Mucosa of descending colon (tissue), 3 donors: Measurements from ENCODE around the gene FAM163B. TPM values are rescaled to one million over a fixed set of nuclear protein-coding genes. Genes with fewer than 3 reads are reported as not detected.

ENCODE experiments used
- ATAC-seq: fragments of 200-7000 bp; cut with Tn5 transposase; one replicate; pipeline ENCODE4 v1.9.1; 2020; ENCODE audit warnings: mild to moderate bottlenecking, moderate library complexity
- DNase-seq, 3 donors: peaks; one replicate each; pipeline ENCODE4 v3.0.0-alpha.2; 2020
- H3K36me3 ChIP-seq: fragments of 200-600 bp; one replicate; pipeline ENCODE4 v1.8.0; 2021; ENCODE audit warnings: low read depth, mild to moderate bottlenecking
- H3K4me1 ChIP-seq: fragments of 200-600 bp; one replicate; pipeline ENCODE4 v1.8.0; 2021; ENCODE audit warnings: low read depth, mild to moderate bottlenecking
- H3K4me3 ChIP-seq: fragments of 200-600 bp; one replicate; pipeline ENCODE4 v1.8.0; 2021; ENCODE audit warnings: mild to moderate bottlenecking
- H3K9me3 ChIP-seq: fragments of 200-600 bp; one replicate; pipeline ENCODE4 v1.8.0; 2021; ENCODE audit warnings: mild to moderate bottlenecking
- CTCF ChIP-seq: fragments of 200-600 bp; IDR thresholded peaks from one replicate; pipeline ENCODE4 v1.8.0; 2022; ENCODE audit warnings: antibody characterized with exemption, mild to moderate bottlenecking
- intact Hi-C, 2 donors: fragments of 100-400 bp; cut with DNase I in 1 of 2; cut with micrococcal nuclease in 1 of 2; formaldehyde crosslinking; loops; one replicate each; pipeline versions ENCODE4 v1.11.0 to v1.11.1; 2022; cut with DNase I, micrococcal nuclease
- total RNA-seq, 3 donors: library from RNA; stranded (reverse); fragmentation: NEBNext Ultra II Directional in 2 of 3; extraction: Animal tissue kit (Norgen Biotek cat#: 25700) in 2 of 3; gene quantifications; one replicate each; pipeline versions ENCODE4 v1.2.1 to v1.2.4, GENCODE V29; 2021 to 2023
- donor health status: DM: no; HTN: no; CAD: no; lungs with moderate emphysema.
- donor health status: DM: no; HTN: no; CAD: no.
- donor health status: DM: no; HTN: yes; CAD: no.

FAM163B gene
- total RNA-seq, 3 donors from 2014 or later = 2.0 to 3.9 (median 3.8) TPM

- no peak for DNase-seq
- ATAC-seq = no peak
- intact Hi-C loops = no loop called here
- Histone ChIP-seq H3K4me3 (no peak overlapping the region), H3K36me3 (no peaks in the 10 kb centered on the region), H3K9me3 (no peaks in the 10 kb centered on the region), H3K4me1 (no peaks in the 10 kb centered on the region)
- no peak for TF ChIP-seq CTCF
These were observed 32.1 kb upstream of the FAM163B start for GRCh38 chr9:133641396-133641655.

- peak in 1 of 3 donors; percentile 15 for DNase-seq
- Histone ChIP-seq H3K4me3 (no peak overlapping the region), H3K36me3 (no peaks in the 10 kb centered on the region), H3K9me3 (no peaks in the 10 kb centered on the region), H3K4me1 (no peaks in the 10 kb centered on the region)
- intact Hi-C loops = no loop called here
- TF ChIP-seq CTCF = no peak
- ATAC-seq = no peak
These were observed 31.6 kb upstream of the FAM163B start for GRCh38 chr9:133640580-133641395.

- no peak for TF ChIP-seq CTCF
- no peak for ATAC-seq
- Histone ChIP-seq H3K4me1 (no peaks in the 10 kb centered on the region), H3K9me3 (no peaks in the 10 kb centered on the region), H3K4me3 (no peak overlapping the region), H3K36me3 (no peaks in the 10 kb centered on the region)
- no peak for DNase-seq
- intact Hi-C loops = no loop called here
These were observed 31.0 kb upstream of the FAM163B start for GRCh38 chr9:133640160-133640559.

- TF ChIP-seq CTCF = no peak
- Histone ChIP-seq H3K4me1 (no peaks in the 10 kb centered on the region), H3K9me3 (no peaks in the 10 kb centered on the region), H3K4me3 (no peak overlapping the region), H3K36me3 (no peaks in the 10 kb centered on the region)
- intact Hi-C loops = no loop called here
- DNase-seq = no peak
- no peak for ATAC-seq
These were observed 30.4 kb upstream of the FAM163B start for GRCh38 chr9:133639613-133640012.

- ATAC-seq (no peak), DNase-seq (peak in 1 of 3 donors; percentile 31)
- Histone ChIP-seq H3K4me1 (no peaks in the 10 kb centered on the region), H3K9me3 (no peaks in the 10 kb centered on the region), H3K36me3 (no peaks in the 10 kb centered on the region), H3K4me3 (no peak overlapping the region)
- intact Hi-C loops = no loop called here
- no peak for TF ChIP-seq CTCF
These were observed 29.5 kb upstream of the FAM163B start for GRCh38 chr9:133638711-133639110.

- intact Hi-C loops = no loop called here
- H3K9me3 ChIP-seq = no peaks in the 10 kb centered on the region
- TF ChIP-seq CTCF = no peak
- H3K36me3 ChIP-seq = no peaks in the 10 kb centered on the region
- H3K4me3 ChIP-seq = no peak overlapping the region
- DNase-seq (peak in 1 of 3 donors; percentile 1), ATAC-seq (no peak)
- H3K4me1 ChIP-seq = no peaks in the 10 kb centered on the region
These were observed 28.9 kb upstream of the FAM163B start for GRCh38 chr9:133638076-133638475.
